ENCODE results near the gene BLMH. TPM values are rescaled to one million over a fixed set of nuclear protein-coding genes. Genes with fewer than 3 reads are reported as not detected.

BLMH gene
- total and polyA plus RNA-seq, 9 of the 15 experiments (the other 6 are each of a cell fraction or from before 2014, with no cell fraction given): 26.0 to 118 (median 67.3) TPM

GRCh38 chr17:30238003-30238344 lies 53.8 kb downstream of the BLMH start:
- ATAC-seq: no peak
- TF ChIP-seq, protein P1, sequence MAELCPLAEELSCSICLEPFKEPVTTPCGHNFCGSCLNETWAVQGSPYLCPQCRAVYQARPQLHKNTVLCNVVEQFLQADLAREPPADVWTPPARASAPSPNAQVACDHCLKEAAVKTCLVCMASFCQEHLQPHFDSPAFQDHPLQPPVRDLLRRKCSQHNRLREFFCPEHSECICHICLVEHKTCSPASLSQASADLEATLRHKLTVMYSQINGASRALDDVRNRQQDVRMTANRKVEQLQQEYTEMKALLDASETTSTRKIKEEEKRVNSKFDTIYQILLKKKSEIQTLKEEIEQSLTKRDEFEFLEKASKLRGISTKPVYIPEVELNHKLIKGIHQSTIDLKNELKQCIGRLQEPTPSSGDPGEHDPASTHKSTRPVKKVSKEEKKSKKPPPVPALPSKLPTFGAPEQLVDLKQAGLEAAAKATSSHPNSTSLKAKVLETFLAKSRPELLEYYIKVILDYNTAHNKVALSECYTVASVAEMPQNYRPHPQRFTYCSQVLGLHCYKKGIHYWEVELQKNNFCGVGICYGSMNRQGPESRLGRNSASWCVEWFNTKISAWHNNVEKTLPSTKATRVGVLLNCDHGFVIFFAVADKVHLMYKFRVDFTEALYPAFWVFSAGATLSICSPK (IDR thresholded peaks at IDR 0.05; ENCODE audit: borderline replicate concordance): no peak
- TF ChIP-seq ZNF3 (CRISPR knock-in tag; IDR thresholded peaks at IDR 0.05) (no peak), ZNF224 (CRISPR knock-in tag; IDR thresholded peaks at IDR 0.05) (no peak), NR2F6 (CRISPR knock-in tag; IDR thresholded peaks at IDR 0.05) (no peak), SRF (CRISPR knock-in tag; IDR thresholded peaks at IDR 0.05) (no peak), GABPB2 (CRISPR knock-in tag; conservative IDR thresholded peaks at IDR 0.05) (no peak), SLC30A9 (CRISPR knock-in tag; IDR thresholded peaks at IDR 0.05) (no peak), ZNF445 (CRISPR knock-in tag; IDR thresholded peaks at IDR 0.05; ENCODE audit: low read depth) (no peak), KAT8 (IDR thresholded peaks at IDR 0.05; ENCODE audit: low read depth) (no peak)
- H3K9me1 ChIP-seq (ENCODE audit: control insufficient read depth, insufficient read depth, low read length): no peaks in the 10 kb centered on the region
- CTCF ChIA-PET (ENCODE audit: low intra/inter-chr PET ratio): no interaction called here
- no TSS peak for BruUV-seq (replicated peaks)
- 0 out of 2 replicates have a peak overlapping the region, but pooled peaks have one; percentile 4 for H3K4me2 ChIP-seq (ENCODE audit: insufficient read depth, low read length)
- peak overlapping the region in 1 of 2 experiments; percentile 45; a peak in 1 of 4 replicates for H3K9ac ChIP-seq (ENCODE audit: insufficient read depth in 1 of 2, low read depth in 2 of 2, low read length in 2 of 2)
- no peak for DNase-seq (ENCODE audit: extremely low read depth in 1 of 4, low spot score in 3 of 4)
- no peak overlapping the region for H3K4me3 ChIP-seq
- no peaks in the 10 kb centered on the region for H3K36me3 ChIP-seq (ENCODE audit: control insufficient read depth, insufficient read depth, low read length)
- peaks cover 27 to 48% of the 10 kb centered on the region in 2 experiments for H3K27me3 ChIP-seq (ENCODE audit: control insufficient read depth in 2 of 2, insufficient read depth in 2 of 2, low read length in 2 of 2)
- intact Hi-C loops (cut with micrococcal nuclease) (no loop called here), in situ Hi-C loops (cut with MboI) (no loop called here)
- peak overlapping the region; percentile 49; the same call in 1 of the 2 replicates for H2AFZ ChIP-seq (ENCODE audit: low read depth, low read length)
- no peaks in the 10 kb centered on the region for H3K79me2 ChIP-seq (ENCODE audit: control insufficient read depth, insufficient read depth, low read length)
- H4K20me1 ChIP-seq (replicated peaks; ENCODE audit: control insufficient read depth, insufficient read depth, low read length): peaks cover 6% of the 10 kb centered on the region; the same call in 1 of the 2 replicates
- POLR2A ChIA-PET: interaction anchor here (0.6 to 1.0 kb wide), 2 partner anchors 11 to 25 kb away, joined by 3 to 4 read pairs; no protein-coding TSS in a partner anchor
- FAIRE-seq: no peak
- WGBS (ENCODE audit: insufficient coverage, low coverage, missing lambda C conversion rate): 9% methylated on average over 7 of the region's 7 CpGs
- peaks cover 0 to 32% of the 10 kb centered on the region in 2 experiments; a peak in 2 of 5 replicates for H3K4me1 ChIP-seq (replicated peaks in 1 of 2; ENCODE audit: control insufficient read depth in 2 of 2, insufficient read depth in 2 of 2, low read length in 2 of 2)
- no peak overlapping the region for H3K27ac ChIP-seq (ENCODE audit: extremely low read depth, low read depth, low read length)
- no peaks in the 10 kb centered on the region for H3K9me3 ChIP-seq (replicated peaks; ENCODE audit: control insufficient read depth, insufficient read depth, low read depth, low read length)

Data from K562 (cell line).